H9 (cell line): ENCODE measurements around the gene PSMB8. TPM values are rescaled to one million over a fixed set of nuclear protein-coding genes. Genes with fewer than 3 reads are reported as not detected.

ENCODE experiments used
- DNase-seq: peaks from one replicate; pipeline ENCODE4 v3.0.0-alpha.2; 2017
- H2AFZ ChIP-seq: one replicate; pipeline ENCODE4 v1.6.1; 2013; ENCODE audit warnings: mild to moderate bottlenecking, low read length, control low read depth, moderate library complexity
- H2AK5ac ChIP-seq: 2 replicates; pipeline ENCODE4 v1.6.1; 2013; ENCODE audit warnings: low read length, control low read depth, mixed read lengths; ENCODE audit not compliant: insufficient read length
- H2BK120ac ChIP-seq: one replicate; pipeline ENCODE4 v1.6.1; 2013; ENCODE audit warnings: low read depth, mild to moderate bottlenecking, low read length, control low read depth, inconsistent platforms; ENCODE audit not compliant: poor library complexity, severe bottlenecking
- H2BK12ac ChIP-seq: 2 replicates; pipeline ENCODE4 v1.6.1; 2013; ENCODE audit warnings: low read length, control low read depth, mixed read lengths, low read depth; ENCODE audit not compliant: insufficient read length
- H2BK15ac ChIP-seq: 2 replicates; pipeline ENCODE4 v1.6.1; 2013; ENCODE audit warnings: low read depth, low read length, control low read depth
- H2BK20ac ChIP-seq: one replicate; pipeline ENCODE4 v1.6.1; 2013; ENCODE audit warnings: low read depth, mild to moderate bottlenecking, low read length, control low read depth, inconsistent platforms; ENCODE audit not compliant: poor library complexity, severe bottlenecking
- H2BK5ac ChIP-seq: 2 replicates; pipeline ENCODE4 v1.6.1; 2013; ENCODE audit warnings: low read length, control low read depth, mixed read lengths; ENCODE audit not compliant: insufficient read length
- H3K14ac ChIP-seq: 2 replicates; pipeline ENCODE4 v1.6.1; 2013; ENCODE audit warnings: low read length, control low read depth; ENCODE audit not compliant: insufficient read depth
- H3K18ac ChIP-seq: 2 replicates; pipeline ENCODE4 v1.6.1; 2013; ENCODE audit warnings: low read depth, mild to moderate bottlenecking, mixed read lengths, low read length, control low read depth; ENCODE audit not compliant: insufficient read length
- H3K23ac ChIP-seq: 2 replicates; pipeline ENCODE4 v1.6.1; 2013; ENCODE audit warnings: low read length, control low read depth, mixed read lengths, low read depth; ENCODE audit not compliant: insufficient read length
- H3K23me2 ChIP-seq: 2 replicates; pipeline ENCODE4 v1.6.1; 2013; ENCODE audit warnings: low read depth, mild to moderate bottlenecking, mixed read lengths, low read length, control low read depth; ENCODE audit not compliant: insufficient read length, poor library complexity, severe bottlenecking
- H3K27ac ChIP-seq: 2 replicates; pipeline ENCODE4 v1.5.1; 2013; ENCODE audit warnings: low read length, control low read depth, mixed read lengths, low read depth; ENCODE audit not compliant: insufficient read length
- H3K27me3 ChIP-seq: 2 replicates; pipeline ENCODE4 v1.6.1; 2013; ENCODE audit warnings: low read length, control low read depth, inconsistent platforms; ENCODE audit not compliant: insufficient read depth
- H3K4ac ChIP-seq: 2 replicates; pipeline ENCODE4 v1.6.1; 2013; ENCODE audit warnings: low read depth, mild to moderate bottlenecking, control low read depth, inconsistent platforms, low read length, moderate library complexity
- H3K4me1 ChIP-seq: 2 replicates; pipeline ENCODE4 v1.6.1; 2013; ENCODE audit warnings: low read length, control low read depth, inconsistent platforms; ENCODE audit not compliant: insufficient read depth
- H3K4me2 ChIP-seq: 2 replicates; pipeline ENCODE4 v1.6.1; 2013; ENCODE audit warnings: low read length, control low read depth, mixed read lengths; ENCODE audit not compliant: insufficient read length, insufficient read depth
- H3K56ac ChIP-seq: 2 replicates; pipeline ENCODE4 v1.6.1; 2013; ENCODE audit warnings: low read depth, mild to moderate bottlenecking, mixed read lengths, low read length, control low read depth; ENCODE audit not compliant: insufficient read length
- H3K79me1 ChIP-seq: 2 replicates; pipeline ENCODE4 v1.6.1; 2013; ENCODE audit warnings: low read depth, mild to moderate bottlenecking, moderate library complexity, low read length, control low read depth, inconsistent platforms; ENCODE audit not compliant: insufficient read depth, poor library complexity, severe bottlenecking
- H3K79me2 ChIP-seq: 2 replicates; pipeline ENCODE4 v1.6.1; 2013; ENCODE audit warnings: low read length, control low read depth, inconsistent platforms; ENCODE audit not compliant: insufficient read depth
- H3K9ac ChIP-seq: 2 replicates; pipeline ENCODE4 v1.6.1; 2013; ENCODE audit warnings: low read length, control low read depth, mixed read lengths; ENCODE audit not compliant: insufficient read length; ENCODE audit errors: extremely low read depth
- H3K9me3 ChIP-seq: one replicate; pipeline ENCODE4 v1.6.1; 2013; ENCODE audit warnings: low read depth, low read length, inconsistent platforms; ENCODE audit not compliant: control insufficient read depth
- H3T11ph ChIP-seq: one replicate; pipeline ENCODE4 v1.6.1; 2013; ENCODE audit warnings: mild to moderate bottlenecking, low read length, control low read depth, inconsistent platforms
- H4K20me1 ChIP-seq: one replicate; pipeline ENCODE4 v1.6.1; 2013; ENCODE audit not compliant: control insufficient read depth, insufficient read length, insufficient read depth
- H4K5ac ChIP-seq: 2 replicates; pipeline ENCODE4 v1.6.1; 2013; ENCODE audit warnings: low read depth, mild to moderate bottlenecking, mixed read lengths, low read length, control low read depth; ENCODE audit not compliant: insufficient read length
- H4K8ac ChIP-seq: replicated peaks from 2 replicates; pipeline ENCODE4 v1.6.1; 2013; ENCODE audit warnings: low read length, control low read depth, mixed read lengths, low read depth; ENCODE audit not compliant: insufficient read length
- H4K91ac ChIP-seq: 2 replicates; pipeline ENCODE4 v1.6.1; 2013; ENCODE audit warnings: low read depth, mild to moderate bottlenecking, moderate library complexity, mixed read lengths, low read length, control low read depth; ENCODE audit not compliant: insufficient read length
- H3K27ac Mint-ChIP-seq, 3 experiments: 2 replicates in 2 of 3; 3 replicates in 1 of 3; pipeline ENCODE4 v1.8.0; 2020 to 2021; ENCODE audit warnings: mixed read lengths in 3 of 3, mild to moderate bottlenecking in 1 of 3, moderate library complexity in 1 of 3
- H3K27me3 Mint-ChIP-seq: 2 replicates; pipeline ENCODE4 v1.8.0; 2021; ENCODE audit warnings: low read depth, mild to moderate bottlenecking, moderate library complexity, mixed read lengths
- H3K36me3 Mint-ChIP-seq, 3 experiments: 2 replicates in 2 of 3; 3 replicates in 1 of 3; pipeline ENCODE4 v1.8.0; 2020 to 2021; ENCODE audit warnings: low read depth in 3 of 3, mixed read lengths in 3 of 3; ENCODE audit not compliant: insufficient read depth in 1 of 3
- H3K4me1 Mint-ChIP-seq, 2 experiments: 2 replicates each; pipeline ENCODE4 v1.8.0; 2020; ENCODE audit warnings: mixed read lengths in 2 of 2
- H3K4me3 Mint-ChIP-seq, 2 experiments: 2 replicates in 1 of 2; 3 replicates in 1 of 2; pipeline ENCODE4 v1.8.0; 2020 to 2021; ENCODE audit warnings: mild to moderate bottlenecking in 2 of 2, mixed read lengths in 2 of 2, moderate library complexity in 1 of 2
- H3K9me3 Mint-ChIP-seq, 2 experiments: 2 replicates in 1 of 2; 3 replicates in 1 of 2; pipeline ENCODE4 v1.8.0; 2020; ENCODE audit warnings: mild to moderate bottlenecking in 2 of 2, mixed read lengths in 2 of 2, moderate library complexity in 1 of 2
- CTCF ChIP-seq: fragments of 200-600 bp; sonication (generic); conservative IDR thresholded peaks from 3 replicates; pipeline ENCODE4 v1.8.0; 2021; ENCODE audit warnings: antibody characterized with exemption, mild to moderate bottlenecking
- WGBS: extraction: QIAGEN DNeasy Blood & Tissue Kit; methylation state at CpG from one replicate; pipeline ENCODE4 v1.1.7; 2013; ENCODE audit warnings: missing lambda C conversion rate, low lambda C conversion rate, mixed read lengths; ENCODE audit not compliant: insufficient read length; ENCODE audit errors: extremely low coverage; 5-methylcytosine and 5-hydroxymethylcytosine counted together
- total RNA-seq: library from RNA; stranded (reverse); gene quantifications from 2 replicates; pipeline ENCODE4 v1.2.1, GENCODE V29; 2021

The PSMB8 gene
- total RNA-seq, 1 experiment from 2014 or later, result 19.1 TPM

GRCh38 chr6:32838114-32838958 is 5.5 kb downstream of the PSMB8 start, which contains the start of gene TAP2:
TAP2 (minus strand) TSS chr6:32838739; CDS start chr6:32838233, 506 bp downstream.
- no peak within 1 kb of the TSS for H2BK5ac ChIP-seq
- no peak within 1 kb of the TSS for H4K5ac ChIP-seq
- Mint-ChIP-seq H3K27ac (no peak within 1 kb of the TSS; a peak in 1 of 7 replicates), H3K27me3 (peaks cover 18% of the 10 kb centered on the region), H3K36me3 (peaks cover 5 to 28% (median 10%) of the 10 kb centered on the region in 3 experiments; a peak in 6 of 7 replicates), H3K9me3 (no peaks in the 10 kb centered on the region), H3K4me1 (peaks cover 5 to 16% of the 10 kb centered on the region in 2 experiments), H3K4me3 (peak within 1 kb of the TSS; percentile 80 to 86)
- H3T11ph ChIP-seq, result no peak within 1 kb of the TSS
- peak; percentile 92 for DNase-seq
- no peak within 1 kb of the TSS for H2BK15ac ChIP-seq
- no peak within 1 kb of the TSS for H2AFZ ChIP-seq
- peak within 1 kb of the TSS; percentile 80 for H3K14ac ChIP-seq
- no peaks in the 10 kb centered on the region for H4K20me1 ChIP-seq
- no peak within 1 kb of the TSS for H3K56ac ChIP-seq
- WGBS, result no CpG with 5 or more reads among the region's 57 CpGs
- H3K79me1 ChIP-seq, result no peaks in the 10 kb centered on the region
- no peak within 1 kb of the TSS for H3K4ac ChIP-seq
- H2BK12ac ChIP-seq, result no peak within 1 kb of the TSS
- TF ChIP-seq CTCF, result peak; percentile 98
- H3K23me2 ChIP-seq, result peaks cover 7% of the 10 kb centered on the region
- H4K91ac ChIP-seq, result no peak within 1 kb of the TSS
- no peaks in the 10 kb centered on the region for H3K27me3 ChIP-seq
- H2BK20ac ChIP-seq, result no peak within 1 kb of the TSS
- peaks cover 4% of the 10 kb centered on the region; the same call in 1 of the 2 replicates for H3K4me1 ChIP-seq
- H3K27ac ChIP-seq, result no peak within 1 kb of the TSS
- H3K18ac ChIP-seq, result peak within 1 kb of the TSS; percentile 62
- no peaks in the 10 kb centered on the region for H3K9me3 ChIP-seq
- H2AK5ac ChIP-seq, result no peak within 1 kb of the TSS
- peak within 1 kb of the TSS; percentile 49 for H3K9ac ChIP-seq
- H2BK120ac ChIP-seq, result no peak within 1 kb of the TSS
- no peak within 1 kb of the TSS for H3K23ac ChIP-seq
- no peak within 1 kb of the TSS for H4K8ac ChIP-seq
- no peaks in the 10 kb centered on the region for H3K79me2 ChIP-seq
- peak within 1 kb of the TSS; percentile 50 for H3K4me2 ChIP-seq
